Fibroblast of villous mesenchyme (primary cell): ENCODE data around the gene DYRK1B. TPM values are rescaled to one million over a fixed set of nuclear protein-coding genes. Genes with fewer than 3 reads are reported as not detected.
A peak's percentile ranks its signal among the peaks of the same experiment; 100 is the strongest.

Experiments
- DNase-seq: peaks from one replicate; pipeline ENCODE4 v3.0.0-alpha.2; 2010; ENCODE audit warnings: low read depth
- H3K4me3 ChIP-seq: 2 replicates; pipeline ENCODE4 v1.5.1; 2011; ENCODE audit warnings: low read depth, mild to moderate bottlenecking, low read length
- CTCF ChIP-seq: IDR thresholded peaks from 2 replicates; pipeline ENCODE4 v1.5.1; 2012; ENCODE audit warnings: low read depth, mild to moderate bottlenecking, low read length; ENCODE audit not compliant: insufficient read depth
- total RNA-seq: library from RNA; depleted of rRNA; stranded (reverse); fragments of >200 nt; gene quantifications from 2 replicates; pipeline ENCODE4 v1.2.3, GENCODE V29; 2012

Gene DYRK1B
- total RNA-seq, 1 donor, result 10.4 TPM

DNA sequence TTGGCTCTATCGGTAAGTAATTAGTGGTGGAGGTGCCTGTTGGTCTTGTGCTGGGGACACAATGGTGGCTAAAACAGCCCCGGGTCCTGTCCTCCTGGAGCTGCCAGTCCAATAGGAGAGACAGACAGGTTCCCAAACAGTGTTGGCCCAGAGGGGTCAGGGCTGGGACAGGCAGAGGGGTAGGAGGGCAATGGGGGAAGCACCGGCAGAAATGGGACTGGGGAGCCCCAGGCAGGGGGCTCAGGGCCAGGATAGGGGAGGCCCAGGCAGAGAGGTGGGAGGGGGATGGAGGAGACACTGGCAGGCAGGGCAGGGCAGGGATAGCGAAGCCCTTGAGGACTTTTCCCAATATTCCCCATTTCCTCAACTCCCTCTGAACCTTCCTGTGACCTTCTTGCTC, 14.4 kb upstream of the DYRK1B start:
- TF ChIP-seq CTCF, result no peak
- DNase-seq, result no peak

DNA sequence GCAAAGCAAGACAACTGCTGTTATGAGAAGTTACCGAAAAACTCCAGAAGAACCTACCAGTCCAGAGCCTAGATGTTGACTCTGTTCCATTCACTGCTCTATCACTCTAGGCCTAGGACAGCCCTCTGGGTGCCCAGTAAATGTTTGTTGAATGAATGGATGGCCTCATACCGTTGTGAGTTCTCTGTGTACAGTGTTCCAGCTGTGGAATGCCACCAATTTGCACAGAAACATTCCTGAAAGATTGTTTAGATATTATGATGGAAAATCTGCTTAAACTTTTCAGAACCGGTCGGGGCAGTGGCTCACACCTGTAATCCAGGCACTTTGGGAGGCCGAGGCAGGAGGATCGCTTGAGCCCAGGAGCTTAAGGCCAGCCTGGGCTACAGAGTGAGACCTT, 13.6 kb upstream of the DYRK1B start:
- no peak for DNase-seq
- TF ChIP-seq CTCF, result no peak
- H3K4me3 ChIP-seq, result no peak overlapping the region

More for the DNA sequence above, 14.4 kb upstream of the DYRK1B start:
- no peak overlapping the region for H3K4me3 ChIP-seq

DNA sequence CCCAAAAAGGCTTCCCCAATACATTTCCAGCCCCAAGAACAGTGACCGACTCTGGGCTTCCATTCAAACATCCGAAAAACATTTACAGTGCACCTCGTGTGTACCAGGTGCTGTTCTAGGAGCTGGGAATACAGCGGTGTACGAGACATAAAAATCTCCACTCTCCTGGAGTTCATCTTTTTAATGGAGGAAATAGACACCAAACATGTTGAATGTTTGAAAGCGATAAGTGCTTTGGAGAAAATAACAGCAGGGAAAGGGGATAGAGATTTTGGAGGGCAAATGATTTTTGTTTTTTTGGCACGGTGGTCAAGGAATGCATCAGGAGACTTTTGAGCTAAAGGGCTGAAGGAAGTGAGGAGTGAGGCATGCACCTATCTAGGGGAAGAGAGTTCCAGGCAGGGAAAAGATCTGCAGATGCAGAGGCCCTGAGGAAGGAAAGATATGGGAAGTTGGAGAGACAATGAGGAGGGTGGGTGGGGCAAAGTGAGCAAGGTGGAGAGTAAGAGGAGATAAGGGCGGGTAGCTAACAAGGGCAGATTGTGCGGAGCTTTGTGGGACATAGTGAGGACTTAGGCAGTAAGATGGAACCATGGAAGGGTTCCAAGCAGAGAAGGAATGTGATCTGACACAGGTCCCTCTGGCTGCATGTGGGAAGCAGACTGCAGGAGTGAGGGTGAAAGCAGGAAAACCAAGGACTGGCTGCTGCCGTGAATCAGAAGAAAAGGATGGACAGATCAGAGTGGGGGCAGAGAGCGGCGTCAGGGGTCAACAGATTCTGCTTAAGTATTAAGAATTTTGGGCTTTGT, 12.9 kb upstream of the DYRK1B start:
- DNase-seq, result no peak
- peak overlapping the region; percentile 80 for H3K4me3 ChIP-seq
- no peak for TF ChIP-seq CTCF

DNA sequence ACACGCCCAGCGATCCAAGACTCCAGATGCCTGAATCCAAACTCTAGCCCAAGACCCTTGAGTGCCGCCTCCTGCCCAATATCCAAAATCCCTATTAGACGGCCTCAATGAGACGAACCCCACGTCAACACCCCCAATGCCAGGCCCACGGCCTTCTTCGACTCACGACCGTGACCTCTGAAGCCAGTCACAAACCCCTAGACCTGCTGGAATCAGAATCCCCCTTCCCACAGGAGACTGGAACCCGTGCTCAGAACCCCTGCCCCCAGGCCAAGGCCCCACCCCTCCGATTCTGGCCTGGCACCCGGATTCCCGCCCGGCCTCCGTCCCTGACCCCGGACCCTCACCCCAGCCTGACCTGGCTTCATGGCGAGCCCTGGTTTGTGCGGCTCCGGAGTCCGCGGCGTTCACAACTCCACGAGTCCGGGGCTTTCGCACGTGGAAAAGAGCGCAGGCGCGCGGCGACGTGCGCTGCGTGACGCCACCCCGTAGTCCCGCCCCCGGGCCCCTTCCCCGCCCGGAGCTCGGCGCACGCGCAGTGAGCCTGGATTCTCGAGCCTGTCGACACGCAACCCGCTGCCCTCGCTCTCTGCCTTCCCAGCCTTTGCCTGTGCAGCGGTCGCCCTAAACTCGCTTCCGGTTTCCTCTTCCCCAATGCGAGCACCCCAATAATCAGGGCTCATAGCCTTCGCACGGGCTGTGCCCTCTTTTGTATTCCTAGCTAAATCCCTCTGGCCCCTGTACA, 12.1 kb upstream of the DYRK1B start, which contains the start of gene FBL:
Gene FBL, minus strand, starts transcription at position 447 of the 745 bp plus-strand sequence. Its CDS starts 79 bp downstream, at position 368.
- TF ChIP-seq CTCF, result no peak
- H3K4me3 ChIP-seq, result peak within 1 kb of the TSS; percentile 80
- peak; percentile 90 for DNase-seq

GRCh38 chr19:39845584-39845932, 11.6 kb upstream of the DYRK1B start:
- no peak for TF ChIP-seq CTCF
- peak overlapping the region; percentile 80 for H3K4me3 ChIP-seq
- no peak for DNase-seq

DNA sequence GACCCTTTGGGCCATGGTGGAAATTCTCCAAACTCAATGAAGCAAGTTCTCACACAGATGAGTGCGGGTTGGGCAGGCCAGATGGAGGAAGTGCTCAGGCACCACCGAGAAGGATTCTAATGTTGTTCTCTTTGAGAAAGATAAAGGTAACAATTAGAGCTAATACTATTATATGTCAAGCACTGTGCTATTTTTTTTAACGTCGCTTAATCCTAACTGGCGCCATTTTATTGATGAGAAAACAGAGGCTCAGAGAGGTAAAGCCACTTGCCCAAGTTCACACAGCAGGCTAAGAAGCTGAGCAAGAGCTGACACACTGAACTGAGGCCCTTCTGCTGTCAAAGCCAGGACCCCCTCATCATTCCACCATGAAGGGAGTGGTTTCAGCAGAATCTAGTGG, 11.2 kb upstream of the DYRK1B start:
- H3K4me3 ChIP-seq, result peak overlapping the region; percentile 80
- no peak for TF ChIP-seq CTCF
- no peak for DNase-seq
